Measurements from ENCODE around the gene MGA. TPM values are rescaled to one million over a fixed set of nuclear protein-coding genes. Genes with fewer than 3 reads are reported as not detected.

Gene MGA
- total and polyA plus RNA-seq, 2 experiments from 2014 or later = 42.6 to 58.9 TPM

DNA sequence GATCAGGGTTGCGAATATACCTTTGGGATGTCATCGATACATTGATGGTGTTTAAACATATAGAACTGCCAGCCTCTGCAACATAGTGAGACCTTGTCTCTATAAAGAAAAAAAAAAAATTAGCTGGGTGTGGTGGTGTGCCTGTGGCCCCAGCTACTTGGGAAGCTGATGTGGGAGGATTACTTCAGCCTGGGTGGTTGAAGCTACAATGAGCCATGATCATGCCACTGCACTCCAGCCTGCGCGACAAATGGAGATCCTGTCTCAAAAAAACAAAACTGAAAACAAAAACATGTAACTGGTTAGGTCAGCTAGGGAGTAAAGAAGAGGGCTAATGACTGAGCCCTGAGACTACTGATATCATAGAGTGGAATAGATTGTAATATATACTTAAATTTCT lies 30.7 kb upstream of the MGA start (continued):
- TF ChIP-seq, protein P1, sequence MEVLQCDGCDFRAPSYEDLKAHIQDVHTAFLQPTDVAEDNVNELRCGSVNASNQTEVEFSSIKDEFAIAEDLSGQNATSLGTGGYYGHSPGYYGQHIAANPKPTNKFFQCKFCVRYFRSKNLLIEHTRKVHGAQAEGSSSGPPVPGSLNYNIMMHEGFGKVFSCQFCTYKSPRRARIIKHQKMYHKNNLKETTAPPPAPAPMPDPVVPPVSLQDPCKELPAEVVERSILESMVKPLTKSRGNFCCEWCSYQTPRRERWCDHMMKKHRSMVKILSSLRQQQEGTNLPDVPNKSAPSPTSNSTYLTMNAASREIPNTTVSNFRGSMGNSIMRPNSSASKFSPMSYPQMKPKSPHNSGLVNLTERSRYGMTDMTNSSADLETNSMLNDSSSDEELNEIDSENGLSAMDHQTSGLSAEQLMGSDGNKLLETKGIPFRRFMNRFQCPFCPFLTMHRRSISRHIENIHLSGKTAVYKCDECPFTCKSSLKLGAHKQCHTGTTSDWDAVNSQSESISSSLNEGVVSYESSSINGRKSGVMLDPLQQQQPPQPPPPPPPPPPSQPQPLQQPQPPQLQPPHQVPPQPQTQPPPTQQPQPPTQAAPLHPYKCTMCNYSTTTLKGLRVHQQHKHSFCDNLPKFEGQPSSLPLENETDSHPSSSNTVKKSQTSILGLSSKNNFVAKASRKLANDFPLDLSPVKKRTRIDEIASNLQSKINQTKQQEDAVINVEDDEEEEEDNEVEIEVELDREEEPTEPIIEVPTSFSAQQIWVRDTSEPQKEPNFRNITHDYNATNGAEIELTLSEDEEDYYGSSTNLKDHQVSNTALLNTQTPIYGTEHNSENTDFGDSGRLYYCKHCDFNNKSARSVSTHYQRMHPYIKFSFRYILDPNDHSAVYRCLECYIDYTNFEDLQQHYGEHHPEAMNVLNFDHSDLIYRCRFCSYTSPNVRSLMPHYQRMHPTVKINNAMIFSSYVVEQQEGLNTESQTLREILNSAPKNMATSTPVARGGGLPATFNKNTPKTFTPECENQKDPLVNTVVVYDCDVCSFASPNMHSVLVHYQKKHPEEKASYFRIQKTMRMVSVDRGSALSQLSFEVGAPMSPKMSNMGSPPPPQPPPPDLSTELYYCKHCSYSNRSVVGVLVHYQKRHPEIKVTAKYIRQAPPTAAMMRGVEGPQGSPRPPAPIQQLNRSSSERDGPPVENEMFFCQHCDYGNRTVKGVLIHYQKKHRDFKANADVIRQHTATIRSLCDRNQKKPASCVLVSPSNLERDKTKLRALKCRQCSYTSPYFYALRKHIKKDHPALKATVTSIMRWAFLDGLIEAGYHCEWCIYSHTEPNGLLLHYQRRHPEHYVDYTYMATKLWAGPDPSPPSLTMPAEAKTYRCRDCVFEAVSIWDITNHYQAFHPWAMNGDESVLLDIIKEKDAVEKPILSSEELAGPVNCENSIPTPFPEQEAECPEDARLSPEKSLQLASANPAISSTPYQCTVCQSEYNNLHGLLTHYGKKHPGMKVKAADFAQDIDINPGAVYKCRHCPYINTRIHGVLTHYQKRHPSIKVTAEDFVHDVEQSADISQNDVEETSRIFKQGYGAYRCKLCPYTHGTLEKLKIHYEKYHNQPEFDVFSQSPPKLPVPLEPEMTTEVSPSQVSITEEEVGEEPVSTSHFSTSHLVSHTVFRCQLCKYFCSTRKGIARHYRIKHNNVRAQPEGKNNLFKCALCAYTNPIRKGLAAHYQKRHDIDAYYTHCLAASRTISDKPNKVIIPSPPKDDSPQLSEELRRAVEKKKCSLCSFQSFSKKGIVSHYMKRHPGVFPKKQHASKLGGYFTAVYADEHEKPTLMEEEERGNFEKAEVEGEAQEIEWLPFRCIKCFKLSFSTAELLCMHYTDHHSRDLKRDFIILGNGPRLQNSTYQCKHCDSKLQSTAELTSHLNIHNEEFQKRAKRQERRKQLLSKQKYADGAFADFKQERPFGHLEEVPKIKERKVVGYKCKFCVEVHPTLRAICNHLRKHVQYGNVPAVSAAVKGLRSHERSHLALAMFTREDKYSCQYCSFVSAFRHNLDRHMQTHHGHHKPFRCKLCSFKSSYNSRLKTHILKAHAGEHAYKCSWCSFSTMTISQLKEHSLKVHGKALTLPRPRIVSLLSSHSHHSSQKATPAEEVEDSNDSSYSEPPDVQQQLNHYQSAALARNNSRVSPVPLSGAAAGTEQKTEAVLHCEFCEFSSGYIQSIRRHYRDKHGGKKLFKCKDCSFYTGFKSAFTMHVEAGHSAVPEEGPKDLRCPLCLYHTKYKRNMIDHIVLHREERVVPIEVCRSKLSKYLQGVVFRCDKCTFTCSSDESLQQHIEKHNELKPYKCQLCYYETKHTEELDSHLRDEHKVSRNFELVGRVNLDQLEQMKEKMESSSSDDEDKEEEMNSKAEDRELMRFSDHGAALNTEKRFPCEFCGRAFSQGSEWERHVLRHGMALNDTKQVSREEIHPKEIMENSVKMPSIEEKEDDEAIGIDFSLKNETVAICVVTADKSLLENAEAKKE (CRISPR knock-in tag; IDR thresholded peaks at IDR 0.05) = no peak
- TF ChIP-seq, protein P2, sequence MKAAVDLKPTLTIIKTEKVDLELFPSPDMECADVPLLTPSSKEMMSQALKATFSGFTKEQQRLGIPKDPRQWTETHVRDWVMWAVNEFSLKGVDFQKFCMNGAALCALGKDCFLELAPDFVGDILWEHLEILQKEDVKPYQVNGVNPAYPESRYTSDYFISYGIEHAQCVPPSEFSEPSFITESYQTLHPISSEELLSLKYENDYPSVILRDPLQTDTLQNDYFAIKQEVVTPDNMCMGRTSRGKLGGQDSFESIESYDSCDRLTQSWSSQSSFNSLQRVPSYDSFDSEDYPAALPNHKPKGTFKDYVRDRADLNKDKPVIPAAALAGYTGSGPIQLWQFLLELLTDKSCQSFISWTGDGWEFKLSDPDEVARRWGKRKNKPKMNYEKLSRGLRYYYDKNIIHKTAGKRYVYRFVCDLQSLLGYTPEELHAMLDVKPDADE (IDR thresholded peaks at IDR 0.05) = no peak
- no peak for TF ChIP-seq POLR2AphosphoS5 (IDR thresholded peaks at IDR 0.05; ENCODE audit: low read depth)
- TF ChIP-seq CREB1 (CRISPR knock-in tag; IDR thresholded peaks at IDR 0.05; ENCODE audit: low read depth) = no peak

DNA sequence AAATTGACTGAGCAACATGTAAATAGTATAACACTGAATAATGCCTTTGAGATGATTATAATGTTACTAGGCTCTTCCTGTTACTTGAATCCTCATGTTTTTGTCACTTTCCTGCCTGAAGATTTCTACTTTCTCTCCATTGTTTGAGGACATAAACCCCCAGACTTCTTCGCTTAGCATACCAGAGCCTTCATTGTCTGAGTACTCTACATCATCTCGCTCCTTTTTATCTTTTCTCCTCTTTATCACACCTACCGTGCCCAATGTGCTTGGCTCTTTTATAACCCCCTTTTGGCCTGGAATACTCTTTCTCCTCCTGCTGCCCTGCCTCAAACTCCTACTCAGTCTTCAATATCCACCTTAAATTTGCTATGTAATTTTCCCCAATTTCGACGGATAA lies 30.3 kb upstream of the MGA start:
- Histone ChIP-seq H3K4me2 (peak overlapping the region; percentile 27), H3K79me2 (replicated peaks; ENCODE audit: insufficient read depth) (peaks cover 62% of the 10 kb centered on the region), H3K27ac (ENCODE audit: low read depth) (no peak overlapping the region), H3K4me1 (ENCODE audit: insufficient read depth) (peaks cover 37% of the 10 kb centered on the region), H4K20me1 (replicated peaks; ENCODE audit: insufficient read depth) (no peaks in the 10 kb centered on the region), H3K36me3 (ENCODE audit: insufficient read depth) (no peaks in the 10 kb centered on the region), H2AFZ (no peak overlapping the region), H3F3A (replicated peaks; ENCODE audit: low read depth) (no peaks in the 10 kb centered on the region), H3K9me2 (ENCODE audit: insufficient read depth) (no peaks in the 10 kb centered on the region), H3K4me3 (peak overlapping the region; percentile 11), H3K27me3 (ENCODE audit: insufficient read depth) (no peaks in the 10 kb centered on the region)
- Mint-ChIP-seq H3K27ac (no peak overlapping the region), H3K36me3 (ENCODE audit: low read depth) (no peaks in the 10 kb centered on the region), H3K4me1 (peaks cover 44% of the 10 kb centered on the region), H3K4me3 (no peak overlapping the region), H3K27me3 (ENCODE audit: insufficient read depth, low read depth, poor library complexity) (peaks cover 7% of the 10 kb centered on the region), H3K9me3 (no peaks in the 10 kb centered on the region)
- DNase-seq (ENCODE audit: low spot score) (peak; percentile 49), ATAC-seq (peak; percentile 91)
- TF ChIP-seq, protein P1 (CRISPR knock-in tag; IDR thresholded peaks at IDR 0.05) = no peak
- TF ChIP-seq JUNB (IDR thresholded peaks at IDR 0.05; ENCODE audit: unreplicated experiment) (no peak), STAT1 (IDR thresholded peaks at IDR 0.05; ENCODE audit: unreplicated experiment) (no peak), NANOG (IDR thresholded peaks at IDR 0.05; ENCODE audit: borderline replicate concordance) (no peak), EZH2phosphoT487 (IDR thresholded peaks at IDR 0.05; ENCODE audit: unreplicated experiment) (no peak), EZH2 (IDR thresholded peaks at IDR 0.05; ENCODE audit: low read depth, unreplicated experiment) (no peak)
